HUES6 (cell line): ENCODE data around the gene CCDC43.

Experiments used
- H3K27ac ChIP-seq: 2 replicates; pipeline ENCODE4 v1.7.0; 2013; ENCODE audit warnings: low read depth, mild to moderate bottlenecking, low read length, inconsistent platforms
- H3K27me3 ChIP-seq: 2 replicates; pipeline ENCODE4 v1.6.1; 2013; ENCODE audit warnings: low read length; ENCODE audit not compliant: control insufficient read depth, insufficient read depth
- H3K36me3 ChIP-seq: 2 replicates; pipeline ENCODE4 v1.6.1; 2013; ENCODE audit warnings: low read length; ENCODE audit not compliant: control insufficient read depth, insufficient read depth
- H3K4me1 ChIP-seq: 2 replicates; pipeline ENCODE4 v1.6.1; 2013; ENCODE audit warnings: low read length; ENCODE audit not compliant: control insufficient read depth, insufficient read depth
- H3K4me3 ChIP-seq: 2 replicates; pipeline ENCODE4 v1.5.1; 2013; ENCODE audit warnings: low read depth, low read length
- H3K9ac ChIP-seq: one replicate; pipeline ENCODE4 v1.6.1; 2013; ENCODE audit warnings: mild to moderate bottlenecking, low read length
- H3K9me3 ChIP-seq: 2 replicates; pipeline ENCODE4 v1.6.1; 2013; ENCODE audit warnings: low read depth, low read length; ENCODE audit not compliant: control insufficient read depth, insufficient read depth

CCDC43 gene

DNA sequence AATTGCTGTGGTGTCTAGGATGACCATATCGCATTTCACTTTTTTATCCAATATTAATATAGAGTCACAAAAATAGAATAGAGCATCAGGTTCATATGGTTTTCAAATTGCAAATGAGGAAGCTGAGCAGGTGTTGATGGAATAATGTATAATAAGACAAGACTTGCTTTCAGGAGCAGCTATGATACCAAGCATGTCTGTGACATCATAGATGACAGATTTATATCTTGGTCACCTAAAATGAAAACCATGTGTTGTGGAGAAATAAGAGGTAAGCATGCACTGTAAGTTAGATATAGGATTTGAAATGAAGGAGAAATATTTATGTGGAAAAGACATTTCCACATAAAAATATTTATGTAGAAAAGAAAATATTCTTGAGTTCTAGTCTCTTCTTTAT is 24.7 kb downstream of the CCDC43 start:
- Histone ChIP-seq H3K36me3 (peaks cover 2% of the 10 kb centered on the region; the same call in 1 of the 2 replicates), H3K4me1 (no peaks in the 10 kb centered on the region), H3K4me3 (no peak overlapping the region)

DNA sequence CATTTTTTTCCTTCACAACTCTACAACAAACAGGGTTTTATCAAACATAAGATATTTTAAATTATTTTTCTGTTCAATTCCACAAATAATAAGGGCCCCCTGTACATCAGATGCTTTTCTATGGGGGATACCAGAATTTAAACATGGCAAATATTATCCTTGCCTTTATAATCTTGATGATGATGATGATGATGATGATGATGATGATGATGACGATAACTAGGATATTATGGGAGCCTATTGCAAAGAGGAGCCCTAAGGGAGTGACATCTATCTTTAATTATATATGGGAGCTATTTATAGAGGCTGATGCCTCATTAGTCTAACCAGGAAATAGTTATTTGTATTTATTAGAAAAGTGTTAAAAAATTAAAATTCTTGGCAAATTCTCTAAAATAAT is 26.5 kb downstream of the CCDC43 start:
- no peaks in the 10 kb centered on the region for H3K9me3 ChIP-seq
- no peaks in the 10 kb centered on the region for H3K4me1 ChIP-seq
- H3K9ac ChIP-seq: no peak overlapping the region
- no peaks in the 10 kb centered on the region for H3K27me3 ChIP-seq
- peaks cover 2% of the 10 kb centered on the region; the same call in 1 of the 2 replicates for H3K36me3 ChIP-seq
- H3K4me3 ChIP-seq: no peak overlapping the region
- H3K27ac ChIP-seq: no peak overlapping the region

More for the DNA sequence above, 24.7 kb downstream of the CCDC43 start:
- no peaks in the 10 kb centered on the region for H3K27me3 ChIP-seq
- no peak overlapping the region for H3K9ac ChIP-seq
- H3K27ac ChIP-seq: no peak overlapping the region
- H3K9me3 ChIP-seq: no peaks in the 10 kb centered on the region

DNA sequence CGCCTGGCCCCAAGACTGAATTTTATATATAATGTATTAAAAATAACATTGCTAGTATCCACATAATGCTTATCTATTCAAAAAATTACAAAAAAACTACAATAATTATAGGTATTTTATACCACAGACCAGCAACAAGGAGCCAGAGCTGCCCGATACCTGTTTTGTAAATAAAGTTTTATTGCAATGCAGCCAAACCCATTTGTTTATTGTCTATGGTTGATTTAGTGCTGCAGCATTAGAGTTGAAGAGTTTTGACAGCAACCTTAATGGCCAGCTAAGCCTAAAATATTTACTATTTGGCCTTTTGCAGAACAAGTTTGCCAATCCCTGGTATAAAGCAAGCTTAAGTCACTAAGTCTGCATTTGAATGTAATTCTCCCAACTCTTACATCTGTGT is 27.7 kb downstream of the CCDC43 start:
- peaks cover 2% of the 10 kb centered on the region; the same call in 1 of the 2 replicates for H3K36me3 ChIP-seq
- H3K27me3 ChIP-seq: peaks cover 12% of the 10 kb centered on the region
- H3K9me3 ChIP-seq: no peaks in the 10 kb centered on the region
- no peaks in the 10 kb centered on the region for H3K4me1 ChIP-seq
- H3K27ac ChIP-seq: no peak overlapping the region
- no peak overlapping the region for H3K4me3 ChIP-seq
- no peak overlapping the region for H3K9ac ChIP-seq

DNA sequence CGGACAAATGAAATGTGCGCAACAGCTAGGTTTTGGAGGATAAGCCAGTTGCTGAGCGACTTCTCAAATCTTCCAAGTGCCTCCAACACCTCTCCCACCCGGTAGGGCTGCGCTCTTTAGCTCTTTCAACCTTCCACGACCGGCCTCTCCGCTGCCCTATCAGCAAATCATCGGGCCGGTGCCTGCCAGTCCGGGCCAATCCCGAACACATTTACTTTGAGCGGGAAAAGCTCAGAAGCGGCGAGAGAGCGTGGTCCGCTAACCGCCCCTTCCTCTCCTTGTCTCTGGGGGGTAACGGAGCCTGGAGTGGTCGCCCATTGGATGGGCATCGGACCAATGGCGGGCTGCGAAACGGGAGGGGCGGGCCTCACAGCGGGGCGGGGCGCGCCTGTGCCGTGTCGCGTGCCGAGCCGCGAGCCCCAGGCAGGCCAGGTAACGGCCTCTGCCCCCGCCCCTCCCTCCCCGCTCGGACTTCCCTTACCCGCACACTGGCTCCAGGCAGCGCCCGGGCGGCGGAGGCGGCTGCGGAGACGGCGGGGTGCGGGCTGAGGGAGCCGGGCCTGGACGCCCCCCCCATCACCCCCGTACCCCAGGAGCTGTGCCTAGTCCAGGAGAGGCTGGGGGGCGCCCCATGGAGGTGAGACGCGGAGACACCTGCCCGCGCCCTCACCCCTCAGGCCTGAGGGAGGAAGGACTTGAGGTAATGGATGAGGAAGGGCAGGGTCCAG is 33.4 kb downstream of the CCDC43 start, which contains the start of gene MEIOC:
Gene MEIOC, plus strand, starts transcription at position 486 of the 728 bp plus-strand sequence. Its CDS starts 146 bp downstream, at position 632.
- Histone ChIP-seq H3K4me1 (no peaks in the 10 kb centered on the region), H3K27me3 (peaks cover 44% of the 10 kb centered on the region), H3K36me3 (no peaks in the 10 kb centered on the region), H3K9ac (no peak within 1 kb of the TSS), H3K27ac (no peak within 1 kb of the TSS), H3K4me3 (peak within 1 kb of the TSS; percentile 54), H3K9me3 (peaks cover 4% of the 10 kb centered on the region; the same call in 1 of the 2 replicates)

DNA sequence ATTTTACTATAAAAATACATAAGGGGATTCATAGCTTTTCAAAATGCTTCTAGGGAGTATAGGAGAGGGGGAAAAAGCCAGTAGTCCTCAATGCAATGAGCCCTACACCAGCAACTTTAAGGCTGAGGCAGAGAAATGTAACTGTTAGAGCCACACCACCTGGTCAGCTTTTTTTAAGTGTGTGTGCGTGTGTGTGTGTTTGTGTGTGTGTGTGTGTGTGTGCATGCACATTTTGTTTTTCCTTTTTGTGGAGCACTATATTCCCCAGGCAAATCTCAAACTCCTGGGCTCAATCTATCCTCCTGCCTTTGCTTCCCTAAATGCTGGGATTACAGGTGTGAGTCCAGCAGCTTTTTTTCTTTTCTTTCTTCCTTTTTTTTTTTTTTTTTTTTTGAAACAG is 35.6 kb downstream of the CCDC43 start:
- Histone ChIP-seq H3K27ac (no peak overlapping the region), H3K9me3 (peaks cover 4% of the 10 kb centered on the region; the same call in 1 of the 2 replicates), H3K4me1 (no peaks in the 10 kb centered on the region), H3K36me3 (no peaks in the 10 kb centered on the region), H3K9ac (no peak overlapping the region), H3K27me3 (peaks cover 45% of the 10 kb centered on the region), H3K4me3 (no peak overlapping the region)

DNA sequence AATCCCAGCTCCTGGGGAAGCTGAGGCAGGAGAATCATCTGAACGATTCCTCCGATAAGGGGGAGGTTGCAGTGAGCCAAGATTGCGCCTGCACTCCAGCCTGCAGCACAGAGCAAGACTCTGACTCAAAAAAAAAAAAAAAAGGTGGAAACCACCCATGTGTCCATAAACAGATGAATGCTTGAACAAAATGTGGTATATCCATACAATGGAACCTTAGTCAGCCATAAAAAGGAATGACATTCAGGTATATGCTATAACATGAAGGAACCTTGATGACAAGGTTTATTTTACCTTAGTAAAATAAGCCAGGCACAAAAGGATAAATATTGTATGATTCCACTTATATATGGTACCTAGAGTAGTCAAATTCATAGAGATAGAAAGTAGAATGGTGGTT is 36.2 kb downstream of the CCDC43 start:
- Histone ChIP-seq H3K9ac (no peak overlapping the region), H3K9me3 (peaks cover 4% of the 10 kb centered on the region; the same call in 1 of the 2 replicates), H3K27me3 (peaks cover 45% of the 10 kb centered on the region), H3K4me3 (no peak overlapping the region), H3K36me3 (no peaks in the 10 kb centered on the region), H3K4me1 (no peaks in the 10 kb centered on the region), H3K27ac (no peak overlapping the region)

DNA sequence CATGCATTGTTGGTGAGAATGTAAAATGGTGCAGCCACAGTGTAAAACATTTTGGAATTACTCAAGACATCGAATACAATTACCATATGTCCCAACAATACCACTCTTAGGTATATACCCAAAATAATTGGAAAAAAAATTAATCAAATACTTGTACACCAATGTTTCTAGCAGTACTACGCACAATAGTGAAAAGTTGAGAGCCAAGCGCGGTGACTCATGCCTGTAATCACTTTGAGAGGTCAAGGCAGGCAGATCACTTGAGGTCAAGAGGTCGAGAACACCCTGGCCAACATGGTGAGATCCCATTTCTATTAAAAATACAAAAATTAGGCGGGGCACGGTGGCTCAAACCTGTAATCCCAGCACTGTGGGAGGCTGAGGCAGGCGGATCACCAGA is 36.8 kb downstream of the CCDC43 start:
- H3K36me3 ChIP-seq: no peaks in the 10 kb centered on the region
- no peak overlapping the region for H3K9ac ChIP-seq
- H3K9me3 ChIP-seq: peaks cover 4% of the 10 kb centered on the region; the same call in 1 of the 2 replicates
- H3K4me3 ChIP-seq: no peak overlapping the region
- no peak overlapping the region for H3K27ac ChIP-seq
- H3K4me1 ChIP-seq: no peaks in the 10 kb centered on the region
- H3K27me3 ChIP-seq: peaks cover 42% of the 10 kb centered on the region

DNA sequence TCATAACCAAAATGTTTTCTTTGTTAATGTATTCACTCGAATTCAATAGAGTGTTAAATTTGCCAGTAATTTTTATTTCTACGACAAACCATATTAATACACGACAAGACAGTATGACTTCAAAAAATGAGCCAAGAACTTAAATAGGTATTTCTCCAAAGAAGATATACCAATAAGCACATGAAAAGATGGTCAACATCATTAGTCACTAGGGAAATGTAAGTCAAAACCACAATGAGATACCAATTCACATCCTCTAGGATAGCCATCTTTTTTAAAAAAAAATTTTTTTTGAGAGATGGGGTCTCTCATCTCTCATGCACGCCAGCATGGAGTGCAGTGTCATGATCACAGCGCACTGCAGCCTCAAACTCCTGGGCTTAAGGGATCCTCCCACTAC is 38.3 kb downstream of the CCDC43 start:
- Histone ChIP-seq H3K36me3 (no peaks in the 10 kb centered on the region), H3K4me1 (no peaks in the 10 kb centered on the region), H3K9ac (no peak overlapping the region), H3K9me3 (peaks cover 4% of the 10 kb centered on the region; the same call in 1 of the 2 replicates), H3K4me3 (no peak overlapping the region), H3K27me3 (peaks cover 27% of the 10 kb centered on the region), H3K27ac (no peak overlapping the region)

DNA sequence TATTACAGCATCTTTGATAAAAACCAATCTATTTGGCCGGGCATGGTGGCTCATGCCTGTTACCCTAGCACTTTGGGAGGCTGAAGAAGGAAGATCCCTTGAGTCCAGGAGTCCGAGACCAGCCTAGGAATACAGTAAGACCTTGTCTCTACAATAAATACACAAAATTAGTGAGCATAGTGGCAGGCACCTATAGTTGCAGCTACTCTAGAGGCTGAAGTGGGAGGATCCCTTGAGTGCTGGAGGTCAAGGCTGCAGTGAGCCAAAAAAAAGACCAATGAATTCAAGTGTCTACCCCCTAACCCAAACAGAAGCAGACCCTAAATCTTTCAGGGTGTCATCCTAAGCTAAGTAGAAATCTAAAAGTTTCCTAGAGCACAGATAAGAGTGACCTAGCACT is 40.6 kb downstream of the CCDC43 start:
- H3K36me3 ChIP-seq: no peaks in the 10 kb centered on the region
- H3K27ac ChIP-seq: no peak overlapping the region
- no peaks in the 10 kb centered on the region for H3K9me3 ChIP-seq
- no peak overlapping the region for H3K9ac ChIP-seq
- no peak overlapping the region for H3K4me3 ChIP-seq
- H3K4me1 ChIP-seq: no peaks in the 10 kb centered on the region
- peaks cover 8% of the 10 kb centered on the region for H3K27me3 ChIP-seq

DNA sequence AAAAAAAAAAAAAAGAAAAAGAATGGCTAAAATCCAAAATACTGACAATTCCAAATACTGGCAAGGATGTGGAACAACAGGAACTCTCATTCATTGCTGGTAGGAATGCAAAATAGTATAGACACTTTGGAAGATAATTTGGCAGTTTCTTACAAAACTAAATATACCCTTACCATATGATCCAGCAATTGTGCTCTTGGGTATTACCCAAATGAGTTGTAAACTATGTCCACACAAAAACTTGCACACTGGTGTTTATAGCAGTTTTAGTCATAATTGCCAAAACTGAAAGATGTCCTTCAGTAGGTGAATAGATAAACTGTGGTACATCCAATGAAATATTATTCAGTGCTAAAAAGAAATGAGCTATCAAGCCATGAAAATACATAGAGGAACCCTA is 41.8 kb downstream of the CCDC43 start:
- Histone ChIP-seq H3K9me3 (no peaks in the 10 kb centered on the region), H3K27me3 (peaks cover 3% of the 10 kb centered on the region; the same call in 1 of the 2 replicates), H3K27ac (no peak overlapping the region), H3K36me3 (no peaks in the 10 kb centered on the region), H3K4me3 (no peak overlapping the region), H3K9ac (no peak overlapping the region), H3K4me1 (no peaks in the 10 kb centered on the region)

DNA sequence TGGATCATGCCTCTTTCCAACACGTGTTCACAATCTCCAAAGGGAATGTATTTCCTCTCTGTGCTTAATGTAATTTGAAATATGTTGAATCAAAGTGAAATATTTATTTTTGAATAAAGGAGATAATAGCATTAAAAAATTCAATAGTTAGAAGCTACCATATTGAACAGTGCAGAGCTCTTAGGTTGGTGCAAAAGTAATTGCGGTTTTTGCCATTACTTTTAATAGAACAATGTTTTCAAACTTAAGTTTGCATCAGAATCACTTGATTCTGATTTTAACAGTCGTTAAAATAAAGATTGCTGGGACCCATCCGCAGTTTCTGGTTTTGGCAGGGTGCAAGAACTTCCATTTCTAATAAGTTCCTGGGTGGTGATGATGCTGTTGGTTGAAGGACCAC is 43.3 kb downstream of the CCDC43 start:
- H3K9ac ChIP-seq: no peak overlapping the region
- H3K36me3 ChIP-seq: no peaks in the 10 kb centered on the region
- no peak overlapping the region for H3K4me3 ChIP-seq
- H3K9me3 ChIP-seq: no peaks in the 10 kb centered on the region
- H3K27me3 ChIP-seq: peaks cover 2% of the 10 kb centered on the region; the same call in 1 of the 2 replicates
- no peaks in the 10 kb centered on the region for H3K4me1 ChIP-seq
- H3K27ac ChIP-seq: no peak overlapping the region
